BLaER1 (cell line): ENCODE results near the gene TUBA4A.
"Not testable (repeated sequence)": the region's sequence is repeated elsewhere in the genome, so short reads cannot be mapped to it uniquely, and the experiment has no call there.

Source experiments
- H3K27ac ChIP-seq: shearing (Covaris generic); formaldehyde crosslinking; 2 replicates; pipeline ENCODE4 v1.8.1; 2022
- H3K27me3 ChIP-seq: shearing (Covaris generic); formaldehyde crosslinking; 2 replicates; pipeline ENCODE4 v1.8.1; 2022
- H3K36me3 ChIP-seq: shearing (Covaris generic); formaldehyde crosslinking; 2 replicates; pipeline ENCODE4 v1.8.1; 2022
- H3K4me1 ChIP-seq: shearing (Covaris generic); formaldehyde crosslinking; 2 replicates; pipeline ENCODE4 v1.8.1; 2022
- H3K4me2 ChIP-seq: shearing (Covaris generic); formaldehyde crosslinking; 2 replicates; pipeline ENCODE4 v1.8.1; 2022
- H3K4me3 ChIP-seq: shearing (Covaris generic); formaldehyde crosslinking; 2 replicates; pipeline ENCODE4 v1.8.1; 2022
- H3K9ac ChIP-seq: shearing (Covaris generic); formaldehyde crosslinking; 2 replicates; pipeline ENCODE4 v1.8.1; 2022
- H3K9me3 ChIP-seq: shearing (Covaris generic); formaldehyde crosslinking; 2 replicates; pipeline ENCODE4 v1.8.1; 2022
- H4K20me1 ChIP-seq: shearing (Covaris generic); formaldehyde crosslinking; 2 replicates; pipeline ENCODE4 v1.8.1; 2022
- Cebpa-rat ChIP-seq: shearing (Covaris generic); IDR thresholded peaks from 2 replicates; pipeline ENCODE4 v1.8.1; 2022

TUBA4A gene

GRCh38 chr2:219287580-219288265 is 34.0 kb upstream of the TUBA4A start:
- TF ChIP-seq Cebpa-rat, result no peak
- Histone ChIP-seq H3K9ac (0 out of 2 replicates have a peak overlapping the region, but pooled peaks have one; percentile 38), H3K27me3 (no peaks in the 10 kb centered on the region), H3K4me1 (peaks cover 51% of the 10 kb centered on the region), H3K4me2 (no peak overlapping the region), H3K4me3 (no peak overlapping the region), H3K9me3 (no peaks in the 10 kb centered on the region), H4K20me1 (peaks cover 16% of the 10 kb centered on the region; the same call in 1 of the 2 replicates), H3K27ac (peak overlapping the region; percentile 9; the same call in 1 of the 2 replicates), H3K36me3 (peaks cover 9% of the 10 kb centered on the region; the same call in 1 of the 2 replicates)

DNA sequence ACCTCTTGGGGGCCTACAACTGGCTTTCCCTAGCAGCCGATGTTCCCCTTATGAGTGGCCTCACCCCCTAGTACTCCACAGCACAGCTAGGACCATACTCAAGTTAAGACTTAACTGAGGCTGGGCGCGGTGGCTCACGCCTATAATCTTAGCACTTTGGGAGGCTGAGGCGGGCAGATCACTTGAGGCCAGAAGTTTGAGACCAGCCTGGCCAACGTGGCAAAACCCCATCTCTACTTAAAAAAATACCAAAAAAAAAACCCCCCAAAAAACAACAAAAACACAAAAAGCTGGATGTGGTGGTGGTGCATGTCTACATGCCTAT is 33.4 kb upstream of the TUBA4A start:
- Histone ChIP-seq H3K4me1 (peaks cover 57% of the 10 kb centered on the region), H4K20me1 (peaks cover 23% of the 10 kb centered on the region; the same call in 1 of the 2 replicates)
- H3K9ac ChIP-seq, H3K27ac ChIP-seq, H3K27me3 ChIP-seq, H3K9me3 ChIP-seq, H3K4me3 ChIP-seq, H3K4me2 ChIP-seq, H3K36me3 ChIP-seq: not testable (repeated sequence)

DNA sequence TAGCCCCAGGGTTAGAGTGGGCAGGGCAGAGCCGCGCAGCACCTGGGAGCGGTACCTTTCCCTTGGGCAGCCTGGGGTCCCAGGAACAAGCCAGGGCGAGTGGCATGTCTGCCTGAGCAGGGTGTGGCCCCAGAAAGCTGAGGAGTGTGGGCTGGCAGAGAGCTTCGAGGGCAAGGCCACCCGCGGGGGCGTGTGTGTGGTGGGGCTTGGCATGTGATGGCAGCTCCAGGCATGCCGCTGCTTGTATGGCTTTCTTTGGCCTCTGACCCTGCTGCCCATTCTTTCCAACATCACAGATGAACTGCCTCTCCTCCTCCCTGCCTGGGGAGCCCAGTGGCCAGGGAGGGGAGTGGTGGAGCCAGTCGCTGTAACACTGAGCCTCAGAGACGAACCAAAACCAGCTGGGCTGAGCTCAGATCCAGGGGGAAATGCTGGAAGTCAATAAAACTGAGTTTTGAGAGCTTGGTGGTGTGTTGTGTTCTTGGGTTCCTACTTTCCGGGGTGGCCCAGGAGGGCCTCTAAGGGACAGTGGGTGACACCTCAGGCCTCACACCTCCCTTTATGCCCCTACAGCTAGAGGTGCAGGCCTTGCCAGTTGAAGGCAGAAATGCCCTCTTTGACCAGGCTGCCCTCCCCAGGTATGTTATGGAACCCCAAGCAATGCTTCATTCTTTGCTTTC is 32.9 kb upstream of the TUBA4A start:
- peaks cover 62% of the 10 kb centered on the region for H3K4me1 ChIP-seq
- H3K9me3 ChIP-seq, result no peaks in the 10 kb centered on the region
- H3K4me2 ChIP-seq, result peak overlapping the region; percentile 42; the same call in 1 of the 2 replicates
- H3K36me3 ChIP-seq, result peaks cover 9% of the 10 kb centered on the region; the same call in 1 of the 2 replicates
- no peaks in the 10 kb centered on the region for H3K27me3 ChIP-seq
- H3K9ac ChIP-seq, result no peak overlapping the region
- H4K20me1 ChIP-seq, result peaks cover 28% of the 10 kb centered on the region; the same call in 1 of the 2 replicates
- H3K27ac ChIP-seq, result no peak overlapping the region
- no peak for TF ChIP-seq Cebpa-rat
- H3K4me3 ChIP-seq, result no peak overlapping the region

DNA sequence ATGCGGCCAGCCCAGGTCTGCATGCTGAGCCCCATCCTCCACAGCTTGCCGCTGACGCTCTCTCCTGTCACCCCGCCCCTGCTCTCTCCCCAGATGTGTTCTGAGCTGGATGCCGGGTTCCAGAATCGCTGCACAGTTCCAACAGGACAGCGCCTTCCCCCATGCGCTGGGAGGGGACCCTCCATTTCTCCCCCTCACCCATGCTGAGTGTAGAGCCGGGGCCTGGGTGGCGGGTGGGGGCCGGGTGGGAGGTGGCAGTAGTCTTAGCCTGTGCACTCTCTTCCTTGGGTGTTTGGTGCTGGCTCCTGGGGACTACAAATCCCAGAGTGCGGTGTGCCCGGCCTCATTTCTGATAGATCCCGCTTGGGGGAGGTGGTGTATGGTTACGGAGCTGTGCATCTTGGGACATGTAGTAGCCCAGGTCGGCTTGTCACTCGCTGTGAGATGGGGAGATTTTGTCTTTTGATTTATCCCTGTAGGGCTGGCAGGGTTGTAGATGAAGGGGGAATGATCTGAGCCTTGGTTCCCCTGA is 32.2 kb upstream of the TUBA4A start:
- H3K27ac ChIP-seq, result peak overlapping the region; percentile 28; the same call in 1 of the 2 replicates
- peaks cover 9% of the 10 kb centered on the region; the same call in 1 of the 2 replicates for H3K36me3 ChIP-seq
- H3K27me3 ChIP-seq, result no peaks in the 10 kb centered on the region
- no peak for TF ChIP-seq Cebpa-rat
- peak overlapping the region; percentile 17 for H3K9ac ChIP-seq
- peak overlapping the region; percentile 99 for H3K4me2 ChIP-seq
- H3K4me3 ChIP-seq, result peak overlapping the region; percentile 25
- peaks cover 68% of the 10 kb centered on the region for H3K4me1 ChIP-seq
- no peaks in the 10 kb centered on the region for H3K9me3 ChIP-seq
- H4K20me1 ChIP-seq, result peaks cover 30% of the 10 kb centered on the region; the same call in 1 of the 2 replicates

GRCh38 chr2:219285373-219285735 is 31.6 kb upstream of the TUBA4A start:
- peak overlapping the region; percentile 25 for H3K4me3 ChIP-seq
- TF ChIP-seq Cebpa-rat, result no peak

DNA sequence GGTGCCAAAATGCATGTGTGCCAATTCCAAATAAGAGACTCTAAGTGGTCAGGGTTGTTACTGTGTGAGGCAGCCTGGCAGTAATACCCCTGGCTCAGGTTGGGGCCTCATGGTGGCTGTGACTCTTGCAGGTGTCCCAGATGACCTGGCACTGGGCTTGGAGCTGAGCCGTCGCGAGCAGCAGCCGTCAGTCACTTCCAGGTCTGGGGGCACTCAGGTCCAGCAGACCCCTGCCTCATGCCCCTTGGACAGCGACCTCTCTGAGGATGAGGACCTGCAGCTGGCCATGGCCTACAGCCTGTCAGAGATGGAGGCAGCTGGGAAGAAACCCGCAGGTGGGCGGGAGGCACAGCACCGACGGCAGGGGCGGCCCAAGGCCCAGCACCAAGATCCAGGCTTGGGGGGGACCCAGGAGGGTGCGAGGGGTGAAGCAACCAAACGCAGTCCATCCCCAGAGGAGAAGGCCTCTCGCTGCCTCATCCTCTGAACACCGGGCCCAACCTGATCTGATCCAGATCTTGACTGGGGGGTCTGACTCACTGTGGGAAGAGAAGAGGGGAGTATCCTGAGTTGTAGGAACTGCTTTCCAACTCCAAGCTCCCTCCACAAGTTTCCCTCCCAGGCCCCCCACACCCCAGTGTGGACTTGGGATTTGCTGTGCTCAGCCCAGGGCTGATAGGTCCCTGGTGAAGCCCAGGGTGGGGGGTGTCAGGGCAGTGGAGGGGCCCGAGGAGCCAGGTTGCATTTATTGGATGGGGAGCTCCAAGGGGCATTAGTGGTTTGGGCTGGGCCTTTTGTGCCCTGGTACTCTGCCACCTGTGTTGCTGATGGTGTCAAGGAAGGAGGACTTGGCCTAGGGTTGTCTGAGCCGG is 31.0 kb upstream of the TUBA4A start:
- no peak overlapping the region for H3K4me3 ChIP-seq
- H3K27ac ChIP-seq, result peak overlapping the region; percentile 28; the same call in 1 of the 2 replicates
- no peaks in the 10 kb centered on the region for H3K27me3 ChIP-seq
- peak overlapping the region; percentile 99 for H3K4me2 ChIP-seq
- no peaks in the 10 kb centered on the region for H3K9me3 ChIP-seq
- H4K20me1 ChIP-seq, result peaks cover 30% of the 10 kb centered on the region; the same call in 1 of the 2 replicates
- peak overlapping the region; percentile 17; the same call in 1 of the 2 replicates for H3K9ac ChIP-seq
- TF ChIP-seq Cebpa-rat, result no peak
- peaks cover 9% of the 10 kb centered on the region; the same call in 1 of the 2 replicates for H3K36me3 ChIP-seq
- H3K4me1 ChIP-seq, result peaks cover 76% of the 10 kb centered on the region

More at GRCh38 chr2:219285373-219285735, 31.6 kb upstream of the TUBA4A start:
- H3K9ac ChIP-seq, result peak overlapping the region; percentile 17
- peak overlapping the region; percentile 99 for H3K4me2 ChIP-seq
- H3K27ac ChIP-seq, result peak overlapping the region; percentile 28; the same call in 1 of the 2 replicates
- H3K4me1 ChIP-seq, result peaks cover 74% of the 10 kb centered on the region
- peaks cover 9% of the 10 kb centered on the region; the same call in 1 of the 2 replicates for H3K36me3 ChIP-seq
- no peaks in the 10 kb centered on the region for H3K9me3 ChIP-seq
- peaks cover 30% of the 10 kb centered on the region; the same call in 1 of the 2 replicates for H4K20me1 ChIP-seq
- H3K27me3 ChIP-seq, result no peaks in the 10 kb centered on the region

- Histone ChIP-seq H3K27ac (peak overlapping the region; percentile 53), H3K4me2 (peak overlapping the region; percentile 99), H3K27me3 (no peaks in the 10 kb centered on the region), H4K20me1 (peaks cover 30% of the 10 kb centered on the region; the same call in 1 of the 2 replicates), H3K4me3 (0 out of 2 replicates have a peak overlapping the region, but pooled peaks have one; percentile 18), H3K36me3 (peaks cover 9% of the 10 kb centered on the region; the same call in 1 of the 2 replicates), H3K9me3 (no peaks in the 10 kb centered on the region), H3K9ac (peak overlapping the region; percentile 61), H3K4me1 (peaks cover 87% of the 10 kb centered on the region)
- no peak for TF ChIP-seq Cebpa-rat
Observed at GRCh38 chr2:219282943-219283581, 29.3 kb upstream of the TUBA4A start.

- Histone ChIP-seq H3K9me3 (no peaks in the 10 kb centered on the region), H3K27me3 (no peaks in the 10 kb centered on the region), H3K4me2 (peak overlapping the region; percentile 99), H4K20me1 (peaks cover 30% of the 10 kb centered on the region; the same call in 1 of the 2 replicates), H3K4me3 (0 out of 2 replicates have a peak overlapping the region, but pooled peaks have one; percentile 18), H3K36me3 (peaks cover 9% of the 10 kb centered on the region; the same call in 1 of the 2 replicates), H3K9ac (peak overlapping the region; percentile 61), H3K4me1 (peaks cover 89% of the 10 kb centered on the region), H3K27ac (peak overlapping the region; percentile 53; the same call in 1 of the 2 replicates)
- TF ChIP-seq Cebpa-rat, result no peak
Observed at GRCh38 chr2:219282375-219282774, 28.7 kb upstream of the TUBA4A start.
